Measurements from ENCODE around the gene MYLK. TPM values are rescaled to one million over a fixed set of nuclear protein-coding genes. Genes with fewer than 3 reads are reported as not detected.

Gene MYLK
- total RNA-seq, 1 donor from 2014 or later: 0.16 TPM

GRCh38 chr3:123840961-123841360 lies 43.2 kb downstream of the MYLK start:
- Mint-ChIP-seq H3K27ac (no peak overlapping the region), H3K36me3 (ENCODE audit: low read depth) (no peaks in the 10 kb centered on the region), H3K4me3 (ENCODE audit: low read depth) (no peak overlapping the region), H3K9me3 (peaks cover 10% of the 10 kb centered on the region), H3K4me1 (ENCODE audit: low read depth) (peaks cover 4% of the 10 kb centered on the region), H3K27me3 (ENCODE audit: low read depth) (peaks cover 1% of the 10 kb centered on the region)
- DNase-seq (ENCODE audit: low spot score): no peak
- intact Hi-C loops (cut with micrococcal nuclease): no loop called here

DNA sequence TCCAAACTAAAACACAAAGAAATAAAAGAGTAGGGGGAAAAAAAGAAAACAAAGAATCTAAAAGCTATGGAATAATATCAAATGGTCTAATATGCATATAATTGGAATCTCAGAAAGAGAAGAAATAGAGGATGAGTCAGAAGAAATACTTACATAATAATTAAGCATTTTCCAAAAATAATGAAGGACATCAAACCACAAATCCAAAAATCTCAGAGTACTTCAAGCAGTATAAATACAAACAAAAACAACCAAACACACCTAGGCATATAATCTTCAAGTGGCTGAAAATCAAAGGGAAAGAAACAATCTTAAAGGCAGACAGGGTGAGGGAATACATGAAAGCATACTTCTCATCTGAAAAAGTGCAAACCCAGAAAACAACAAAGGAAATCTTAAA lies 46.3 kb downstream of the MYLK start:
- Mint-ChIP-seq H3K36me3 (ENCODE audit: low read depth) (no peaks in the 10 kb centered on the region), H3K27ac (no peak overlapping the region), H3K4me1 (ENCODE audit: low read depth) (peaks cover 4% of the 10 kb centered on the region), H3K4me3 (ENCODE audit: low read depth) (no peak overlapping the region), H3K9me3 (peaks cover 10% of the 10 kb centered on the region), H3K27me3 (ENCODE audit: low read depth) (peaks cover 4% of the 10 kb centered on the region)
- intact Hi-C loops (cut with micrococcal nuclease): no loop called here
- DNase-seq (ENCODE audit: low spot score): no peak

- Mint-ChIP-seq H3K9me3 (no peaks in the 10 kb centered on the region), H3K27me3 (ENCODE audit: low read depth) (peaks cover 3% of the 10 kb centered on the region), H3K36me3 (ENCODE audit: low read depth) (no peaks in the 10 kb centered on the region), H3K4me1 (ENCODE audit: low read depth) (no peaks in the 10 kb centered on the region), H3K4me3 (ENCODE audit: low read depth) (no peak overlapping the region), H3K27ac (no peak overlapping the region)
- DNase-seq (ENCODE audit: low spot score): no peak
- intact Hi-C loops (cut with micrococcal nuclease): no loop called here
These were observed 49.5 kb downstream of the MYLK start for GRCh38 chr3:123834631-123835030.

- no peak overlapping the region for H3K27ac Mint-ChIP-seq
These were observed 50.7 kb downstream of the MYLK start for GRCh38 chr3:123833398-123833785.

DNA sequence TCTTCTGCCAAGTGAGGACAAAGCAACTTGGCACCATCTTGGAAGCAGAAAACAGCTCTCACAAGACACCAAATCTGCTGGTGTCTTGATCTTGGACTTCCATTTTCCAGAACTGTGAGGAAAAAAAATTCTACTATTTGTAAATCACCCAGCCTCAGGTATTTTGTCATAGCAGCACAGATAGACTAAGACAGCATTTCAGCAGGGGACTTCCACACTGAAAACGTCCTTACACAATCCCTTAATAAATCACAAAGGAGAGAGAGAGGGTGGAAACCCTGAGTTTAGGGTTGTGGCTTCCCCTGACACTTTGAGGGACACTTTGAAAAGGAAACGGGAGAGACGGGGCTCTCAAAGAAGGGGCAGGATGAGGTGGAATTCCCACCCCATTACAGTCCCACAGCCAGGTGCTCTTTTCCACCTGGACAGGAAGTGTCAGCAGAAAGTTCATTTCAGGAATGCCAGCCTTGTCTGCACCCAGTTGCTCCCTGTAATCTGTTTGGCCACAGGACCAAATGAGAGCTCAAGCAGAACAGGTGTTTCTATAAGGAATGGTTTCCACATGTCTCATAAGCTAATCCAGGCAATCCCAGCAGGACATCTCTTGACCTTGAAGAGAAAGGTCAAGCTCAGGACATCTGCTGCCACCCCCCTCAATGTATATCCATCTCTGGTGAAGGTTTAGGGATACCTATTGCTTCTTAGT lies 51.3 kb downstream of the MYLK start:
- intact Hi-C loops (cut with micrococcal nuclease): no loop called here
- H3K36me3 Mint-ChIP-seq (ENCODE audit: low read depth): no peaks in the 10 kb centered on the region
- no peak overlapping the region for H3K4me3 Mint-ChIP-seq (ENCODE audit: low read depth)
- peaks cover 3% of the 10 kb centered on the region for H3K27me3 Mint-ChIP-seq (ENCODE audit: low read depth)
- no peaks in the 10 kb centered on the region for H3K4me1 Mint-ChIP-seq (ENCODE audit: low read depth)
- H3K27ac Mint-ChIP-seq: no peak overlapping the region
- DNase-seq (ENCODE audit: low spot score): no peak
- peaks cover 6% of the 10 kb centered on the region for H3K9me3 Mint-ChIP-seq

More at GRCh38 chr3:123833398-123833785, 50.7 kb downstream of the MYLK start:
- Mint-ChIP-seq H3K4me3 (ENCODE audit: low read depth) (no peak overlapping the region), H3K36me3 (ENCODE audit: low read depth) (no peaks in the 10 kb centered on the region), H3K4me1 (ENCODE audit: low read depth) (no peaks in the 10 kb centered on the region), H3K27me3 (ENCODE audit: low read depth) (peaks cover 3% of the 10 kb centered on the region), H3K9me3 (peaks cover under 1% of the 10 kb centered on the region)
- DNase-seq (ENCODE audit: low spot score): no peak
- intact Hi-C loops (cut with micrococcal nuclease): no loop called here

DNA sequence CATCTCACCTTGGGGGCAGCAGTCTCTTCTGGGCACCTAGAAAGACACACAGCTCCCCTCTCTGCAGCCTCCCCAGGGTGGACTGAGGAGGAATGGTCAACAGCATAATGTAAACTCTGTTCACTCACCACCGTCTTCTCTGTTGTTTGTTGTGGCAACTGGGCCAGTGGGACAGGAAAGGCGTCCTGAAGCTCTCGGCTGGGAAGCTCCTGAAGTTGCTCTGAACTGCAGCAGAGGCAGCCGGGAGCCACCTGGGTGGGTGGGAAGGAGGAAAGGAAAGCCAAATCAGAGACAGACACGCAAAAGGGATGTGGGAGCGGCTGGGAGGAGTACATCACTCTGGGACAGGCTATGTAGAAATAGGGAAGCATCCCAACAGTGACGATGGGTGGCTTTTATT lies 52.7 kb downstream of the MYLK start:
- H3K4me1 Mint-ChIP-seq (ENCODE audit: low read depth): no peaks in the 10 kb centered on the region
- H3K36me3 Mint-ChIP-seq (ENCODE audit: low read depth): no peaks in the 10 kb centered on the region
- no peak overlapping the region for H3K4me3 Mint-ChIP-seq (ENCODE audit: low read depth)
- H3K27ac Mint-ChIP-seq: no peak overlapping the region
- DNase-seq (ENCODE audit: low spot score): no peak
- intact Hi-C loops (cut with micrococcal nuclease): no loop called here
- H3K27me3 Mint-ChIP-seq (ENCODE audit: low read depth): peaks cover 3% of the 10 kb centered on the region
- H3K9me3 Mint-ChIP-seq: peaks cover 18% of the 10 kb centered on the region

DNA sequence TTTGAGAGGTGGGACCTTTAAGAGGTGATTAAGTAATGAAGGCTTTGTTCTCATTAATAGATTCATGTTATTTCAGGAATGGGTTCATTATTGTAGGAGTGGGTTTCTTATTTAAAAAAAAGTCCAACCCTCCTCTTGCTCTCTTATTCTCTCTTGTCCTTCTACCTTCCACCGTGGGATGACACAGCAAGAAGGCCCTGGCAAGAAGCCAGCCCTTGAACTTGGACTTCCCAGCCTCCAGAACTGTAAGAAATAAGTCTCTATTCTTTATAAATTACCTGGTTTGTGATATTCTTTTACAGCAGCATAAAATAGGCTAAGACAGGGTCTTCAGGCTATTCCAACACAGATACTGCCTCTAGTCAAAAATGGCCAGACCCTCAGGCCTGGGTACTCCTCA lies 62.2 kb downstream of the MYLK start:
- Mint-ChIP-seq H3K4me3 (ENCODE audit: low read depth) (no peak overlapping the region), H3K27ac (no peak overlapping the region), H3K36me3 (ENCODE audit: low read depth) (no peaks in the 10 kb centered on the region), H3K4me1 (ENCODE audit: low read depth) (no peaks in the 10 kb centered on the region), H3K9me3 (peaks cover 3% of the 10 kb centered on the region), H3K27me3 (ENCODE audit: low read depth) (peaks cover 9% of the 10 kb centered on the region)
- intact Hi-C loops (cut with micrococcal nuclease): no loop called here
- no peak for DNase-seq (ENCODE audit: low spot score)

- no peak for DNase-seq (ENCODE audit: low spot score)
- H3K27ac Mint-ChIP-seq: no peak overlapping the region
- no peaks in the 10 kb centered on the region for H3K36me3 Mint-ChIP-seq (ENCODE audit: low read depth)
- H3K4me1 Mint-ChIP-seq (ENCODE audit: low read depth): no peaks in the 10 kb centered on the region
- H3K27me3 Mint-ChIP-seq (ENCODE audit: low read depth): peaks cover 9% of the 10 kb centered on the region
- no peak overlapping the region for H3K4me3 Mint-ChIP-seq (ENCODE audit: low read depth)
- intact Hi-C loops (cut with micrococcal nuclease): no loop called here
- no peaks in the 10 kb centered on the region for H3K9me3 Mint-ChIP-seq
These were observed 64.2 kb downstream of the MYLK start for GRCh38 chr3:123819949-123820348.

DNA sequence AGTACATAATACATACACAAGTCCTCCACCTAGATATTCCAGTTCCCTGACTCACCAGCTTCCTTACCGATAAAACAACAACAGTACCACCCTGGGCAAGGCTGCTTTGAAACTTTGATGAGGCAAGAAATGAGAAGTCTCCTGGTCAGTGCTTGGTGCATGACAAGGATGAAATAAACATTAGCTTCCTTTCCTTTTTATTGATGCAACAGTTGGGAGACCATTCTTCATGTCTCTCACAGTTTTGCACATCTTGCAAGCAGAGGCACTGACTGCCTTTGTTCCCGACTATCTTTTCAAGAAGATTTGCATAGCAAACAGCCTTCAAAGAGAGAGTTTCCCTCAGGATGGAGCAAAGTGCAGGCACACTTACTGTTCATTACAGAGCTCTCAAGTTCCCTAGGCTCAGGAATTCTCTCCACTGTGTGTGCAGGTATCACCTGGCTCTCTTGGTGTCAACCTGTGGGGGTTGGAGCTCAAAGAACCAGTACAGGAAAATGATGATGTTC lies 65.2 kb downstream of the MYLK start:
- Mint-ChIP-seq H3K36me3 (ENCODE audit: low read depth) (no peaks in the 10 kb centered on the region), H3K27ac (no peak overlapping the region), H3K4me3 (ENCODE audit: low read depth) (no peak overlapping the region), H3K9me3 (no peaks in the 10 kb centered on the region), H3K4me1 (ENCODE audit: low read depth) (no peaks in the 10 kb centered on the region), H3K27me3 (ENCODE audit: low read depth) (peaks cover 9% of the 10 kb centered on the region)
- intact Hi-C loops (cut with micrococcal nuclease): no loop called here
- no peak for DNase-seq (ENCODE audit: low spot score)

GRCh38 chr3:123818324-123818920 lies 65.7 kb downstream of the MYLK start:
- no peak overlapping the region for H3K4me3 Mint-ChIP-seq (ENCODE audit: low read depth)
- H3K27me3 Mint-ChIP-seq (ENCODE audit: low read depth): peaks cover 9% of the 10 kb centered on the region
- H3K27ac Mint-ChIP-seq: no peak overlapping the region
- no peaks in the 10 kb centered on the region for H3K4me1 Mint-ChIP-seq (ENCODE audit: low read depth)
- DNase-seq (ENCODE audit: low spot score): no peak
- intact Hi-C loops (cut with micrococcal nuclease): no loop called here
- H3K9me3 Mint-ChIP-seq: no peaks in the 10 kb centered on the region
- no peaks in the 10 kb centered on the region for H3K36me3 Mint-ChIP-seq (ENCODE audit: low read depth)

- no peak overlapping the region for H3K27ac Mint-ChIP-seq
- H3K9me3 Mint-ChIP-seq: no peaks in the 10 kb centered on the region
- H3K27me3 Mint-ChIP-seq (ENCODE audit: low read depth): peaks cover 9% of the 10 kb centered on the region
- DNase-seq (ENCODE audit: low spot score): no peak
- intact Hi-C loops (cut with micrococcal nuclease): no loop called here
- no peak overlapping the region for H3K4me3 Mint-ChIP-seq (ENCODE audit: low read depth)
- H3K4me1 Mint-ChIP-seq (ENCODE audit: low read depth): no peaks in the 10 kb centered on the region
- no peaks in the 10 kb centered on the region for H3K36me3 Mint-ChIP-seq (ENCODE audit: low read depth)
These were observed 66.7 kb downstream of the MYLK start for GRCh38 chr3:123817413-123817812.

GRCh38 chr3:123816673-123817207 lies 67.4 kb downstream of the MYLK start:
- H3K4me3 Mint-ChIP-seq (ENCODE audit: low read depth): no peak overlapping the region
- H3K4me1 Mint-ChIP-seq (ENCODE audit: low read depth): no peaks in the 10 kb centered on the region
- no peaks in the 10 kb centered on the region for H3K36me3 Mint-ChIP-seq (ENCODE audit: low read depth)
- intact Hi-C loops (cut with micrococcal nuclease): no loop called here
- no peak overlapping the region for H3K27ac Mint-ChIP-seq
- no peak for DNase-seq (ENCODE audit: low spot score)
- H3K9me3 Mint-ChIP-seq: no peaks in the 10 kb centered on the region
- peaks cover 9% of the 10 kb centered on the region for H3K27me3 Mint-ChIP-seq (ENCODE audit: low read depth)

DNA sequence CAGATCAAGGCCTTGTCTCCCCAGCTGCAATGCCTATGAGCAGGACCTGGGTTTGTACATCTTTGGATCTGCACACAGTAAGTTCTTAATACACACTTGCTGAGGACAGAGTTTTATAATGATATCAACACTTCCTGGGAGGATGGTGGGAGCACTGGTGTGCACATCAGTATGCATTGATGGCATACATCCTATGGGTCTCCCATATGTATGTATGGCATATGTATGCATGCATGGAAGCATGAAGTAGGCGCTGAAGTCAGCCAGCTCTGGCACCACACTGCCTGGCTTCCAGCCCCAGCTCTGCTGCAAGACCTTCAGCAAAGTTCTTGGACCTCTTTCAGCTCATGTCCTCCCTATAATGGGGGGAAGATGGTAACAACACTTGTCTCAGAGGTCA lies 68.2 kb downstream of the MYLK start:
- intact Hi-C loops (cut with micrococcal nuclease): no loop called here
- no peak for DNase-seq (ENCODE audit: low spot score)
- Mint-ChIP-seq H3K27ac (no peak overlapping the region), H3K9me3 (no peaks in the 10 kb centered on the region), H3K27me3 (ENCODE audit: low read depth) (peaks cover 9% of the 10 kb centered on the region), H3K4me3 (ENCODE audit: low read depth) (no peak overlapping the region), H3K36me3 (ENCODE audit: low read depth) (no peaks in the 10 kb centered on the region), H3K4me1 (ENCODE audit: low read depth) (no peaks in the 10 kb centered on the region)
